Measurements from ENCODE around the gene MACROD2.

Gene MACROD2

GRCh38 chr20:15814360-15814759 is 1819.0 kb downstream of the MACROD2 start:
- DNase-seq, result no peak

DNA sequence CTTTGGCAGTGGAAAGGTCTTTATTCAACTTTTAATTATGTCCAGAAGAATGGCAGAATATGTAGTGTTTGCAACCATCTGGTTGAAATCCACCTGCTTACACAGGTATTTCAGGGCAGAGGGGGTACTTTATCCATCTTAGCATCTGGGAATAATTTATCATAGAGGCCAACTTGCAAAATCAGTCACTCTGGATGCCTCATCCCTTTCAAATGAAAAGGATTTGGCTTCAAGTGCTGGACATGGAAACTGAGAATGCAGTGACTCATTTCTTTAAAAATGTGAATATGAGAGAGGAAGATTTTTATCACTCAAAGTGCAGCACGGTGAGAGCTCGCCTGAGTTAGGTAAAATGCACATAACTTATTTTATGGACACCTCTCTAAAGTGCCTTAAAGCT is 1819.6 kb downstream of the MACROD2 start:
- DNase-seq, result no peak

GRCh38 chr20:15817351-15817750 is 1822.0 kb downstream of the MACROD2 start:
- no peak for DNase-seq

DNA sequence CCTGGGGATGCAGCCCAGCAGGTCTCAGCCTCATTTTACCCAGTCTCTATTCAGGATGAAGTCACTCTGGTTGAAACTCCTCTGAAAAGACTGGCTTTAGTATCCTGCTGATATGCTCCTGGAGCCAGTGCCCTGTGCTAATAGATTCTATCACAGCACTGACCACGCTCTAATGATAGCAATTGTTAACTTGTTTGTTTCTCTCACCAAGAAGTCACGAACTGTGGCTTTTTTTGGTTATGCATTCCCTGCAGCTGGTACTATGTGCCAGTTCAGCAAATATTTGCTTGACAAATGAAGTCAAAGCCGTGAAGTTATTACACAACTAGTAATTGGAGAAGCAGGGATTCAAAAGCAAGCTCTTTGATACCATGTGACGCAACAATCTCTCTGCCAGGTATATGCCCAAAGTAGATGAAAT is 1823.3 kb downstream of the MACROD2 start:
- no peak for DNase-seq

DNA sequence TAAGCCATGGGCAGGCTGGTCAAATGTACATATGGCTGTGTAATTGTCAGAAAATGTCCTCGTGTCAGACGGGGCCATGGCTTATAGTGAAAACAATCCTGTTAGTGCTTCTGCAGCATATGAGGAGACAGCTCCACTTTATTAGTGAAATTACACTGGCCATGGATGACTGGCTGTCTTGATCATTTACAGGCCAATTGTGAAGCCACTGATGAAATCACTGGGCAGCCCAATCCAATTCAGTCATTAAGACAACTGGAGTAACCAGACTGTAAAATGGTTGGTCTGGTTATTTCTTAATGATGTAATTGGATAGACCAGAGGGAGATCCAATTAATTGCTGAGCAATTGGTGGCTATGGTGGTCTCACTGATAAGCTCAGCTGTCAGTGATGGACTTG is 1828.4 kb downstream of the MACROD2 start:
- no peak for DNase-seq

- DNase-seq, result no peak
These were observed 1832.3 kb downstream of the MACROD2 start for GRCh38 chr20:15827628-15828027.

DNA sequence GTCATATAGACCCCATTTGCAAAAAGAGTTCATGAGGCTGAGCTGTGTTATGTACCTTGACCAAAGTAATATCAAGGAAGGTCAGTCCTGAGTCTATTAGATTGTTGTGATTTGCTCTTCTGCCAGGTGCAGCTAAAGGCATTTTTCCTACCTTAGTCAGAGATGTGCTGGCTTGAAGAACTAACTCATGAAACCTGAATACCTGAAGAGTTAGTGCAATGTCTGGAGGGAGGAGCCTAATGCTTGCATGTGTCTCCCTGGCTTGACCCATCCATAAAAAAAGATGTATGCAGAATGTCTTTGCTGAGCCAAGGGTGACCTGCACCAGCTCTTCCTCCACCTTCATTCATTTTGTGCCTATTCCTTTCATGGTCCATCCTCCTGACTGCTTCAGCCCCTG is 1835.9 kb downstream of the MACROD2 start:
- DNase-seq, result no peak

GRCh38 chr20:15832512-15832911 is 1837.2 kb downstream of the MACROD2 start:
- DNase-seq, result no peak

- no peak for DNase-seq
These were observed 1839.5 kb downstream of the MACROD2 start for GRCh38 chr20:15834857-15835256.

DNA sequence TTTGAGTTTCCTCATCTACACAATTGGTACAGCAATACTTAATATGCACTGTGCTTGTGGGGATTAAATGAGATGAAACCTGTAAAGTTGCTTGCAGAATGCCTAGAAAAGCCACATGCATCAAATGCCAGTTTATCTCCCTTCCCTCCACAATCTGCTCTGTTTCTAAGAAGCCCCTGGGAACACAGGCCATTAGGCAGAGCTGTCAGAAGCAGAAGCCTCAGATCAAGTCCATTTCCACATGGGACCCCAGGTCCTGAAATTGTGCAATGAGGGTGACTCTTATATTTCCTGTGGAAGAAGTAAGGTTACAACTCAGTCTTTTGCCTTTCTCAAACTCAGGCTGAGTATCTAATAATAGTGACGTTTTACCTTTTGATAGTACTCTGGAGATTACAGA is 1840.5 kb downstream of the MACROD2 start:
- DNase-seq, result no peak

- no peak for DNase-seq
These were observed 1841.3 kb downstream of the MACROD2 start for GRCh38 chr20:15836634-15837033.

GRCh38 chr20:15837563-15837962 is 1842.2 kb downstream of the MACROD2 start:
- DNase-seq, result no peak

GRCh38 chr20:15838466-15838865 is 1843.2 kb downstream of the MACROD2 start:
- no peak for DNase-seq

DNA sequence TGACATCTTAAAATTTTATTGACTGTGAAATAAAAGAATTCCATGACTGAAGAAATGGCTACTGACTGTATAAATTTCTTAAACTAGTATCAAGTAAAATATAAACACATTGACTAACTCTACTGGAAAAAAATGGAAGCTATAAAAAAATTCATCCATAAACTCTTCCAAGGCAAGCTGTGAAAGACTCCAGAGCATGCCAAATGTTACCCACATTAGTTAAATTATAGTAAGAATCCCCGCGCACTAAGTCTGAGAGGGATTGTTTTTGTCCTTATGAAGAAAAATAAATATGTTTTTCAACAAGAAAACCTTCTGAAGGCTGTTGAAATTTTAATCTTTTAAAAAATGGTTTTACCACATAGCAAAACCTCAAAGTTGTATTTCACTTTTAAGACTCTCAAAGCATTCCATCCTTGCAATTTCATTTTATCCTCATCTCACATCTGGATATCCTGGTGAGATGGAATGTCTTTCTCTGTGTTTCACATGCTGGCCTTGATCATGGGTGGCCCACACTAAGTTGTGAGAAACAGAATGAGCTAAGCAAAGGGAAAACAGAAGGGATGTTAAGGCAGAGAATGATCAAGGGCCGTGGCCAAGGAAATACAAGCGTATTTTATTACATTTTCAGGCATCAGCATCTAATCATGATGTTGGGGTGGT is 1845.5 kb downstream of the MACROD2 start:
- no peak for DNase-seq

DNA sequence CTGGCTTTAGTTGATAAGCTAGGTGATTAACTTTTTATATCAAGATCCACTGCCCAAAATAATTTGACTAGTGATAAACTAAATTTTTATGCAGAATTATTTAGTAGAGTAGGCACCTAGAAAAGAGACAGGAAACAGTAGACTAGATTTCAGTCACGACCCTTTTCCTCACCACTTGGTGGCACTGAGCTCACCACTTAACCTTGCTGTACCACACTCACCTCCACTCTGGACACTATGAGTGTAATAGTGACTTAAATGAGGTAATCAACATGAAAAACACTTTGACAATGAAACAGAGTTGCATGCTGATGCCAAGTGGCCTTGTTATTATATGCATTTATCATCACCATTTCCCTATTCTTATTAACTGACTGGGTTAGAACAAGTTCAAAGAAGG is 1847.6 kb downstream of the MACROD2 start:
- no peak for DNase-seq

DNA sequence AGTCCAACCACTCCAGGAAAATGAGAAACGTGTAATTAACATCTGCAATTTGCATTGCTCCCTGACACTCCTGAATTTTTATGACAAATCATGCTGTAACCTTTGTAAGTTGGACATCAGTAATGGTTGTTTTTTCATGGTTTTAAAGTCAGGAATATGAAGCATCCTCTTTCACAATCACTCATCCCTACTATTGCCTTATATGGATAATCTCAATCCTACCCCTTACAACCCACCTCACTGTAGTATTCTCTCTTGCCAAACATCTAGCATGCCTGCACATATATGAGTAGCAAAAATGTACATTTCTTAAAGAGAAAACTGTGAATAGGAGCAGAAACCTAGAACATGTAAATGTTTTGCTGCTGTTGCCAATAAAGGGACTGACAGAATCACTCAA is 1848.5 kb downstream of the MACROD2 start:
- DNase-seq, result no peak

- DNase-seq, result no peak
These were observed 1852.0 kb downstream of the MACROD2 start for GRCh38 chr20:15847196-15847784.

DNA sequence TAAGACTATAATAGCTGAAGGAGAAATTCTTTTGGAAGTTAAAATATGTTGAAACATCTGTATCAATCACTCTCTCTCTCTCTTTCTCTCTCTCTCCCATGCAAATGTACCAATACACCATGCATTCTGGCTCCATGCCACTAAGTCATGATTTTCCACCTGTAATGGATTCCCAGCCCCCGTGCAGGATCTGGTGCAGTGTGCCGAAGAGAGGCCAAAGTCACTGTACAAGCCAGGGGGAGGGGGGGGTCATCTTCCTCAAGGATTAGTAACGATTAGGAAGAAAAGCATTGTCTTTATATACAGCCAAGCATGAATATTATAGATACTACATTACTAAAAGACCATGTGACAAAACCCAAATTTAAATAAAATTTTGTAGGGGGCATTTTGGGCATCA is 1852.8 kb downstream of the MACROD2 start:
- DNase-seq, result no peak

DNA sequence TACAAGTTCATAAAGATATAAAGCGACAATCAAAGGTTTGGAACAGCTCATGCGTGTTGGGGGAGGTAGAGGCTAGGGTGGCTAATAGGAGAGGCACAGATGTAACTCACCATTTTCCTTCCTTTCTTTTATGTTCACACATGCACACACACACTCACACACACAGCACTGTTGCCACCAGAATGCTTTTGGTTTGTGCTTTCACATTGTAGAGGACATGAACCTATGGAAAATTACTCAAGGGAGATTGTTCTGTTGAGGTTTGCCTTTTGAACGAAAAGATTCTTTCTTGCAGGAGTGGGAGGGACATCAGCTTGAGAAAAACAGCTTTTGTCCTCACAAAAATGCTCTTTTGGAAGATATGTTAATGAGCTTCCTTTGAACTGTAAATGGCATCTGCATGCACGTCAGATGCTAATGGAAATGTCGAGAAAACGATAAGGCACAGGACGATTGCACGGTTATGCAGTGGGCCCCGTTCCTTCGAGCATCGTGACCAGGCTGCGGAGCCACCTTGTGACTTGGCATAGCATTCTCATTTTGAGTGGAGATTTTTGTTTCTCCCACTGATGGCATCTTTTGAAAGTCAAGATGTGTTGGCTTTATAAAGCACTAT is 1853.8 kb downstream of the MACROD2 start:
- no peak for DNase-seq

DNA sequence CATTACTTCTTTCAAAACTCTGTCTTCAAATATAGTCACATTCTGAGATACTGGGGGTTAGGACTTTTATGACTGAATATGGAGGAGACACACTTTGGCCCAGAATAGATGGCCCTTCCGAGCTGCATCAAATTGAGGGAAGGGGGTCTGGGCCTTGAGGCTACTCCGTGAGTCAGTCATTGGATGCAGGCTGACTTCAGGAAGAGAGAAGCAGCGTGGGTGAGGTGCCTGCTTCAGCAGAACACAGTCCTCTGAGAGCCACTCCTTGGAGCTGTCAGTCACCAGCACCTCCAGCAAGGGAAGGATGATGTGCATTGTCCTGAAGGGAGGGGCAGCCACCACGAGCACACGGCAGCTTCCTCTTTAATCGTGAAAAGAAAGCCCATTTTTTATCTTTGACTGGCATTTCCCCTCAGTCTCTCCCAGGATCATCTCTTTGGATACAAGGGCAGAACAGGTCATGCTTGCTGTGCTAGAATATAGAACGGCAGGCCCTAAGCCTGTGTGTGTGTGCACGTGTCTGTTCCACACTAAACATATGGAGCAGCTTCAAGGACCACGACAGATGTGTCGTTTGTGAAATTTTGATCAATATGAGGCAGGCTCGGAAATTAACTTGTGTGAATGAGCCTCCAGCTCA is 1856.4 kb downstream of the MACROD2 start:
- DNase-seq, result no peak

- DNase-seq, result no peak
These were observed 1859.6 kb downstream of the MACROD2 start for GRCh38 chr20:15854911-15855310.

DNA sequence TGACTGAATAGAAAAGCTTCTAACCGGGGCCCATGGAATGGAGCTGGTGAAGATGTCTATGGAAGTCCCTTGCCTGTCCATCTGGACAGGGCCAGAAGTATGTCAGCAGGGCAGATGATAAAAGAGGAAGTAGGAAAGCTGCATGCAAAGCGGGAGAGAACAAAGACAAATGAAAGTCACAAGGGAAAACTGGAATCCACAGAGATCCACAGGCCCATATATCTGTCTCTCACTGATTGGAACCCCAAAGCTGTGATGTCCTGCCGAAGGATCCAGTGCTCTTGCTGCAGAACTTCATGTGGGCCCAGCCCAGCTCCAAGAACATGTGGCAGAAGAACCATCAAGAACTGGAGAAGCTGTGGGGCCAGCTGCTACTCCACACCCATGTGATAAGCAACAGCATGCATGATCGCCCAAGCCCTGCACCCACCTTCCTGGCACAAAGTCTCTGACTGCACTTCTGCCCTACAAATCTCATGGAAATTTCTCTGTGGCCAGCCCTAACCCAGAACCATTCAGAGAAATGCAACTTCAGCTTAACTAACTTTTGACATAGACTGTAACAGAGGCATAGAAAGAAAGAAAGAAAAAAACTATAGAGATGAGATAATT is 1862.0 kb downstream of the MACROD2 start:
- no peak for DNase-seq

GRCh38 chr20:15859061-15859460 is 1863.7 kb downstream of the MACROD2 start:
- DNase-seq, result no peak

DNA sequence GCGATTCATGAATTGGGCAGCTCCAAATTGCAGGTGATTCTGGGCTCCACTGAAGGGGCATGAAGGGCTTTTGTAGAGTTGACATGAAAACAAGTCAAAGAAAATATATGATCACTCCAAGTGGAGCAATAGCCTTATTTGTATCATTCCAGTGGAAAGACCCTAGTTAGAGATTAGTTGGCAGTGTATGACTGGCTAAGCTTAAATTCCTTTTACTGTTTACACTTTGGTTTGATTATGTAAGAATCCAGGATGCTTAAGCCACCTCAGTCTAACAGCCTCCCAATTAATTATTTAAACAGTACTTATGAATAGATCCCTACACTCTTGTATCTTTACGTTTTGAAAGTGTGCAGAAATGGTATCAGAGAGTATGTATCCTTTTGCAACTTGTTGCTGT is 1865.5 kb downstream of the MACROD2 start:
- no peak for DNase-seq
